Measurements from ENCODE around the gene DYRK2.

- TF ChIP-seq CTCF (IDR thresholded peaks at IDR 0.05 in 8 of 11, conservative IDR thresholded peaks at IDR 0.05 in 3 of 11) (no peak), POLR2A (IDR thresholded peaks at IDR 0.05) (no peak), POLR2AphosphoS5 (IDR thresholded peaks at IDR 0.05) (no peak)
These were observed 14.2 kb upstream of the DYRK2 start for GRCh38 chr12:67634303-67634761.
